ENCODE measurements around the gene CNTN1.
"Not testable (repeated sequence)": the region's sequence is repeated elsewhere in the genome, so short reads cannot be mapped to it uniquely, and the experiment has no call there.

Gene CNTN1

DNA sequence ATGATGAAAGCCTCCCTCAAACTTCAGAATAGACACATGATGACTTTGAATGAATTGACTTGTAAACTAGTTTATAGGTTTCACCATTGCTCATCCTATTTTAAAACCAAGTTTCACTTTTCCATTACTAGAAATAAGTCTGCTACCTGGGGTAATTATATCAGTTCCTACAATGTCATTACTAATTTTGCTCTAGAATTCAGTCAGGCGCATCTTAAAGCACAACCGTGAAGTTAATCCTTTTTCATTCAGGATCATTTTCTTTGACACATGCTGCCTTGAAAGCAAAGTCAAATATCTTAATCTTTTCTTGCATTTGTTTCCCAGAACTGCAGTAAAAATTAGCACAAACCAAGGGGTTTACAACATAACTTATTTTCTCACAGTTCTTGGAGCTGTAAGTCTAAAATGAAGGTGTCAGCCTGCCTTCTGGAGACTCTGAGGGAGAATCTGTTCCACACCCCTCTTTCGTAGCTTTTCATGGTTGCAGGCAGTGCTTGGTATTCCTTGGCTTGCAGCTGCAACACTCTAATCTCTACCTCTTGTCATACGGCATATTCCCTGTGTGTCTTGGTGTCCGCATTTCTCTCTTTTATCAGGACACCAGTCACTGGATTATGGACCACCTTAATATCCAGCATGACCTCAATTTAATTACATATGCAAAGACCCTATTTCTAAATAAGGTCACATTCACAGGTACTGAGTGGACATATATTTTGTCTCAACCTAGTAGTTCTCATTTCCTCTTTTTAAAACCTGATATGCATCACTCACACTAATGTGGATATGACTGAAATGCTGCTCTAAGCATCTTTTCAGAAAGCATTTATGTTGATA, 381.6 kb downstream of the CNTN1 start:
- in situ Hi-C loops (cut with MboI; ENCODE audit: low sequenced_read_pairs, unreplicated experiment), result no loop called here
- DNase-seq (ENCODE audit: low spot score), result no peak
- TF ChIP-seq, protein P1, sequence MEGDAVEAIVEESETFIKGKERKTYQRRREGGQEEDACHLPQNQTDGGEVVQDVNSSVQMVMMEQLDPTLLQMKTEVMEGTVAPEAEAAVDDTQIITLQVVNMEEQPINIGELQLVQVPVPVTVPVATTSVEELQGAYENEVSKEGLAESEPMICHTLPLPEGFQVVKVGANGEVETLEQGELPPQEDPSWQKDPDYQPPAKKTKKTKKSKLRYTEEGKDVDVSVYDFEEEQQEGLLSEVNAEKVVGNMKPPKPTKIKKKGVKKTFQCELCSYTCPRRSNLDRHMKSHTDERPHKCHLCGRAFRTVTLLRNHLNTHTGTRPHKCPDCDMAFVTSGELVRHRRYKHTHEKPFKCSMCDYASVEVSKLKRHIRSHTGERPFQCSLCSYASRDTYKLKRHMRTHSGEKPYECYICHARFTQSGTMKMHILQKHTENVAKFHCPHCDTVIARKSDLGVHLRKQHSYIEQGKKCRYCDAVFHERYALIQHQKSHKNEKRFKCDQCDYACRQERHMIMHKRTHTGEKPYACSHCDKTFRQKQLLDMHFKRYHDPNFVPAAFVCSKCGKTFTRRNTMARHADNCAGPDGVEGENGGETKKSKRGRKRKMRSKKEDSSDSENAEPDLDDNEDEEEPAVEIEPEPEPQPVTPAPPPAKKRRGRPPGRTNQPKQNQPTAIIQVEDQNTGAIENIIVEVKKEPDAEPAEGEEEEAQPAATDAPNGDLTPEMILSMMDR (IDR thresholded peaks at IDR 0.05; ENCODE audit: borderline replicate concordance, control extremely low read depth, extremely low read depth, insufficient read depth, missing control alignments), result no peak

GRCh38 chr12:41074473-41074769, 382.2 kb downstream of the CNTN1 start:
- in situ Hi-C loops (cut with MboI; ENCODE audit: low sequenced_read_pairs, unreplicated experiment), result no loop called here
- TF ChIP-seq, protein P1 (IDR thresholded peaks at IDR 0.05; ENCODE audit: borderline replicate concordance, control extremely low read depth, extremely low read depth, insufficient read depth, missing control alignments), result no peak
- DNase-seq (ENCODE audit: low spot score), result no peak

DNA sequence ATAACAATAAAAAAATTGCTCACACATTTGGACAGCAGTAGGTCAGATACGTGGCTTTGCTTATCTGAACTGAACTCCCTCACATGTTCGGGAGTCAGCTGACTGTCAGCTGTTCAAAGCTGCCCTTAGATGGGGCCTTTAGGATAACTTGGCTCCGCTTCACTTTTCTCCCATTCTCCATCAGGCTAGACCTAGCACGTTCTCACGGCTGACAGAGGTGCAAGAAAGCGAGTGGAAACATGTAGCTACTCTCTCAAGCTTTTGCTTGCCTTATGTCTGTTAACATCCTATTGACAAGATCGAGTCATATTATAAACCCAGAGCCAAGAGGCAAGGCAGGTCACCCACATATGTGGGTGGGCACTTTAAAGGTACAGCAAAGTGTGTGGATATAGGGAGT, 383.9 kb downstream of the CNTN1 start:
- in situ Hi-C loops (cut with MboI; ENCODE audit: low sequenced_read_pairs, unreplicated experiment), result no loop called here
- TF ChIP-seq, protein P1 (IDR thresholded peaks at IDR 0.05; ENCODE audit: borderline replicate concordance, control extremely low read depth, extremely low read depth, insufficient read depth, missing control alignments), result no peak
- no peak for DNase-seq (ENCODE audit: low spot score)

- in situ Hi-C loops (cut with MboI; ENCODE audit: low sequenced_read_pairs, unreplicated experiment); DNase-seq (ENCODE audit: low spot score): not testable (repeated sequence)
Observed at GRCh38 chr12:41081241-41081640, 389.0 kb downstream of the CNTN1 start.

DNA sequence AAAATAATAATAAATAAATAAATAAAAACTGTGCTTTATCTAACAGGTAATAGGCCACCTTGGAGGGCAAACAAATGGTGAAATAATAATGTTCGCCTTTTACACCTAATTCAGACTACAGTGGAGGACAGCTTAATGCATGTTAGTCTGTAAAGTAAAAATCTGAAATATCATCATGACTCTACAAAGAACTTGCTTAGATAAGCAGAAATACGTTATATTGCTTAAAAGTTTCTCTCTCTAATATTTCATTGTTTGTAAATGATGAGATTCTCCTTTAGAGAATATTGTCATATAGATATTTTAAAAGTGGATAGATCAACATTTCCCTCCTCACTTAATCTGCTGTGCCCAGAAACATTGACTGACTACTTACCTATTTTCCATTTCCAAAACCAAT, 397.2 kb downstream of the CNTN1 start:
- TF ChIP-seq, protein P1 (IDR thresholded peaks at IDR 0.05; ENCODE audit: borderline replicate concordance, control extremely low read depth, extremely low read depth, insufficient read depth, missing control alignments), result no peak
- in situ Hi-C loops (cut with MboI; ENCODE audit: low sequenced_read_pairs, unreplicated experiment), result no loop called here
- no peak for DNase-seq (ENCODE audit: low spot score)

DNA sequence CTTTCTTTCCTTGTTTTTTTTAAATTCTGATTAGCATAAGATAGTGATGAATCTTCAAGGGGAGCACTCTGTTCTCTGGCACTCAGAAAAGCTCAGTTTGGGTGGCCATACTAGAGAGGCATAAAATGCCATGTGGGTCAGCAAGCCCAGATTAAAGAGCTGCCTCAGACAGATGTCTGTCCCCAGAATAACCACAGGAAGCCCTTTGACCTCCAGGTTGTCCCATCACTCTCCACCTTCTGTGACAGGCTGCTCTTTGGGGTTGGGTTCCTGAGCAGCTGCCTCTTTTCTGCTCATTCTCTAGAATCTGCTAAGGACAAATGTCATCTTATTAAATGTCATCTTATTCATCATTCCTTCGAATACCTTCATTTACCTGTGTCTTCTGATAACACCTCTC, 399.9 kb downstream of the CNTN1 start:
- DNase-seq (ENCODE audit: low spot score), result no peak
- in situ Hi-C loops (cut with MboI; ENCODE audit: low sequenced_read_pairs, unreplicated experiment), result no loop called here
- TF ChIP-seq, protein P1 (IDR thresholded peaks at IDR 0.05; ENCODE audit: borderline replicate concordance, control extremely low read depth, extremely low read depth, insufficient read depth, missing control alignments), result no peak

- in situ Hi-C loops (cut with MboI; ENCODE audit: low sequenced_read_pairs, unreplicated experiment), result no loop called here
- TF ChIP-seq, protein P1 (IDR thresholded peaks at IDR 0.05; ENCODE audit: borderline replicate concordance, control extremely low read depth, extremely low read depth, insufficient read depth, missing control alignments), result no peak
- no peak for DNase-seq (ENCODE audit: low spot score)
Observed at GRCh38 chr12:41096797-41097196, 404.6 kb downstream of the CNTN1 start.

Measured in GM13976 (cell line).